ENCODE results near the gene VASH2. TPM values are rescaled to one million over a fixed set of nuclear protein-coding genes. Genes with fewer than 3 reads are reported as not detected.

The VASH2 gene
- total and polyA plus RNA-seq, 2 experiments from 2014 or later, result 129 to 381 TPM

Other genes starting within 250 kb of the VASH2 start
- gene NSL1, start 158.8 kb upstream of the VASH2 start, total RNA-seq (2014; rRNA removed; shearing (Covaris generic)), result 61.0 and 96.8 TPM in 2 replicates
- gene NSL1, start 158.8 kb upstream of the VASH2 start, polyA plus RNA-seq (2016; fragmentation: Nextera tagmentation; extraction: Ambion mirVana), result 93.5 and 102 TPM in 2 replicates
- 10.9 and 23.7 TPM in 2 replicates for gene TATDN3, start 158.6 kb upstream of the VASH2 start, total RNA-seq (2014; rRNA removed; shearing (Covaris generic))
- 17.9 and 24.2 TPM in 2 replicates for gene TATDN3, start 158.6 kb upstream of the VASH2 start, polyA plus RNA-seq (2016; fragmentation: Nextera tagmentation; extraction: Ambion mirVana)
- not detected in 2 replicates for gene SPATA45, start 102.9 kb upstream of the VASH2 start, total RNA-seq (2014; rRNA removed; shearing (Covaris generic))
- gene SPATA45, start 102.9 kb upstream of the VASH2 start, polyA plus RNA-seq (2016; fragmentation: Nextera tagmentation; extraction: Ambion mirVana), result not detected in 2 replicates
- gene FLVCR1, start 92.3 kb upstream of the VASH2 start, total RNA-seq (2014; rRNA removed; shearing (Covaris generic)), result 93.5 and 103 TPM in 2 replicates
- gene FLVCR1, start 92.3 kb upstream of the VASH2 start, polyA plus RNA-seq (2016; fragmentation: Nextera tagmentation; extraction: Ambion mirVana), result 60.2 and 60.5 TPM in 2 replicates
- 49.6 and 54.3 TPM in 2 replicates for gene ANGEL2, start 65.3 kb downstream of the VASH2 start, total RNA-seq (2014; rRNA removed; shearing (Covaris generic))
- gene ANGEL2, start 65.3 kb downstream of the VASH2 start, polyA plus RNA-seq (2016; fragmentation: Nextera tagmentation; extraction: Ambion mirVana), result 14.6 and 15.2 TPM in 2 replicates
- gene RPS6KC1, start 100.7 kb downstream of the VASH2 start, total RNA-seq (2014; rRNA removed; shearing (Covaris generic)), result 21.1 and 24.9 TPM in 2 replicates
- 6.2 and 7.9 TPM in 2 replicates for gene RPS6KC1, start 100.7 kb downstream of the VASH2 start, polyA plus RNA-seq (2016; fragmentation: Nextera tagmentation; extraction: Ambion mirVana)